RWPE1 (cell line): Measurements from ENCODE around the gene PDZRN4.

ENCODE experiments used
- CTCF ChIA-PET: fragments of 350-600 bp; sonication (Branson Sonifier 250); formaldehyde crosslinking; extraction: SDS; loops from one replicate; lab custom pipeline; 2021; lab: Yijun Ruan, JAX
- POLR2A ChIA-PET: fragments of 400-600 bp; formaldehyde crosslinking; extraction: SDS; loops from one replicate; lab custom pipeline; 2020; ENCODE audit warnings: antibody characterized with exemption; ENCODE audit not compliant: low non-redundant PET; lab: Yijun Ruan, JAX
- DNase-seq: peaks from one replicate; pipeline ENCODE4 v3.0.0; 2012; ENCODE audit warnings: low spot score
- H3K27ac ChIP-seq: fragments of 450-650 bp; 2 replicates; pipeline ENCODE4 v1.5.1; 2017
- CTCF ChIP-seq: fragments of 450-650 bp; conservative IDR thresholded peaks from 2 replicates; pipeline ENCODE4 v1.5.1; 2017; ENCODE audit warnings: low read depth, mild to moderate bottlenecking

PDZRN4 gene

GRCh38 chr12:41361738-41362137, 173.6 kb downstream of the PDZRN4 start:
- H3K27ac ChIP-seq = no peak overlapping the region
- TF ChIP-seq CTCF = no peak
- no peak for DNase-seq
- POLR2A ChIA-PET = no interaction called here
- CTCF ChIA-PET = no interaction called here

GRCh38 chr12:41362510-41362909, 174.4 kb downstream of the PDZRN4 start:
- TF ChIP-seq CTCF = no peak
- CTCF ChIA-PET = no interaction called here
- DNase-seq = no peak
- no peak overlapping the region for H3K27ac ChIP-seq
- POLR2A ChIA-PET = no interaction called here

GRCh38 chr12:41362931-41363330, 174.8 kb downstream of the PDZRN4 start:
- CTCF ChIA-PET = no interaction called here

GRCh38 chr12:41364211-41364610, 176.1 kb downstream of the PDZRN4 start:
- POLR2A ChIA-PET = no interaction called here
- CTCF ChIA-PET = no interaction called here
- no peak for TF ChIP-seq CTCF
- H3K27ac ChIP-seq = no peak overlapping the region
- no peak for DNase-seq

More at GRCh38 chr12:41362931-41363330, 174.8 kb downstream of the PDZRN4 start:
- POLR2A ChIA-PET = no interaction called here
- no peak for DNase-seq
- H3K27ac ChIP-seq = no peak overlapping the region
- TF ChIP-seq CTCF = no peak

GRCh38 chr12:41365653-41366171, 177.6 kb downstream of the PDZRN4 start:
- TF ChIP-seq CTCF = no peak
- DNase-seq = no peak
- ChIA-PET CTCF (interaction anchor here (0.6 kb wide), 1 partner anchor 52 kb away, joined by 3 read pairs; no protein-coding TSS in a partner anchor), POLR2A (no interaction called here)
- no peak overlapping the region for H3K27ac ChIP-seq

GRCh38 chr12:41367726-41368405, 179.7 kb downstream of the PDZRN4 start:
- H3K27ac ChIP-seq = no peak overlapping the region
- CTCF ChIA-PET = interaction anchor here (0.7 kb wide), 1 partner anchor 763 kb away, joined by 3 read pairs; no protein-coding TSS in a partner anchor
- POLR2A ChIA-PET = no interaction called here
- DNase-seq = no peak
- 0 out of 2 replicates have a peak, but pooled peaks have one; percentile 18 for TF ChIP-seq CTCF
